Ishikawa (cell line): ENCODE data around the gene TAOK2.

Source experiments
- CEBPB ChIP-seq: IDR thresholded peaks from 2 replicates; pipeline ENCODE4 v1.6.1; 2012
- CREB1 ChIP-seq: IDR thresholded peaks from 2 replicates; pipeline ENCODE4 v1.6.1; 2012; ENCODE audit warnings: low read depth
- EGR1 ChIP-seq: IDR thresholded peaks from 2 replicates; pipeline ENCODE4 v1.6.1; 2012
- EP300 ChIP-seq: IDR thresholded peaks from 2 replicates; pipeline ENCODE4 v1.6.1; 2012; ENCODE audit warnings: borderline replicate concordance
- FOXM1 ChIP-seq: IDR thresholded peaks from 2 replicates; pipeline ENCODE4 v1.6.1; 2012; ENCODE audit warnings: low read depth, borderline replicate concordance
- NFIC ChIP-seq: IDR thresholded peaks from 2 replicates; pipeline ENCODE4 v1.6.1; 2012
- RAD21 ChIP-seq: IDR thresholded peaks from 2 replicates; pipeline ENCODE4 v1.6.1; 2012; ENCODE audit warnings: low read depth
- TAF1 ChIP-seq: IDR thresholded peaks from 2 replicates; pipeline ENCODE4 v1.6.1; 2012; ENCODE audit warnings: low read depth, mild to moderate bottlenecking
- TCF12 ChIP-seq: IDR thresholded peaks from 2 replicates; pipeline ENCODE4 v1.6.1; 2012; ENCODE audit warnings: low read depth
- TEAD4 ChIP-seq: IDR thresholded peaks from 2 replicates; pipeline ENCODE4 v1.6.1; 2012
- YY1 ChIP-seq: IDR thresholded peaks from 2 replicates; pipeline ENCODE4 v1.6.1; 2012; ENCODE audit warnings: low read depth
- ZBTB7A ChIP-seq: IDR thresholded peaks from 2 replicates; pipeline ENCODE4 v1.6.1; 2012; ENCODE audit warnings: low read depth
- TF ChIP-seq, protein P1 (sequence below): IDR thresholded peaks from 2 replicates; pipeline ENCODE4 v1.6.1; 2012; ENCODE audit warnings: low read depth, mild to moderate bottlenecking
- TF ChIP-seq, protein P2 (sequence below): IDR thresholded peaks from 2 replicates; pipeline ENCODE4 v1.6.1; 2012
- TF ChIP-seq, protein P3 (sequence below): IDR thresholded peaks from 2 replicates; pipeline ENCODE4 v1.6.1; 2012

TAOK2 gene

DNA sequence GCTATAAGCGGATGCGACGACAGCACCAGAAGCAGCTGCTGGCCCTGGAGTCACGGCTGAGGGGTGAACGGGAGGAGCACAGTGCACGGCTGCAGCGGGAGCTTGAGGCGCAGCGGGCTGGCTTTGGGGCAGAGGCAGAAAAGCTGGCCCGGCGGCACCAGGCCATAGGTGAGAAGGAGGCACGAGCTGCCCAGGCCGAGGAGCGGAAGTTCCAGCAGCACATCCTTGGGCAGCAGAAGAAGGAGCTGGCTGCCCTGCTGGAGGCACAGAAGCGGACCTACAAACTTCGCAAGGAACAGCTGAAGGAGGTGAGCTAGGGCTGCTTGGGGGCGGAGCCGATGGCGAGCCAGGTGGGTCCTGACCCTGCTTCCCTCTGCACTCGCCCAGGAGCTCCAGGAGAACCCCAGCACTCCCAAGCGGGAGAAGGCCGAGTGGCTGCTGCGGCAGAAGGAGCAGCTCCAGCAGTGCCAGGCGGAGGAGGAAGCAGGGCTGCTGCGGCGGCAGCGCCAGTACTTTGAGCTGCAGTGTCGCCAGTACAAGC, 11.7 kb downstream of the TAOK2 start:
- TF ChIP-seq TCF12 (no peak), TAF1 (no peak), YY1 (no peak), CREB1 (no peak), NFIC (no peak), ZBTB7A (no peak), CEBPB (no peak), EGR1 (no peak), EP300 (no peak), FOXM1 (no peak), RAD21 (no peak), TEAD4 (no peak)
- TF ChIP-seq, protein P1, sequence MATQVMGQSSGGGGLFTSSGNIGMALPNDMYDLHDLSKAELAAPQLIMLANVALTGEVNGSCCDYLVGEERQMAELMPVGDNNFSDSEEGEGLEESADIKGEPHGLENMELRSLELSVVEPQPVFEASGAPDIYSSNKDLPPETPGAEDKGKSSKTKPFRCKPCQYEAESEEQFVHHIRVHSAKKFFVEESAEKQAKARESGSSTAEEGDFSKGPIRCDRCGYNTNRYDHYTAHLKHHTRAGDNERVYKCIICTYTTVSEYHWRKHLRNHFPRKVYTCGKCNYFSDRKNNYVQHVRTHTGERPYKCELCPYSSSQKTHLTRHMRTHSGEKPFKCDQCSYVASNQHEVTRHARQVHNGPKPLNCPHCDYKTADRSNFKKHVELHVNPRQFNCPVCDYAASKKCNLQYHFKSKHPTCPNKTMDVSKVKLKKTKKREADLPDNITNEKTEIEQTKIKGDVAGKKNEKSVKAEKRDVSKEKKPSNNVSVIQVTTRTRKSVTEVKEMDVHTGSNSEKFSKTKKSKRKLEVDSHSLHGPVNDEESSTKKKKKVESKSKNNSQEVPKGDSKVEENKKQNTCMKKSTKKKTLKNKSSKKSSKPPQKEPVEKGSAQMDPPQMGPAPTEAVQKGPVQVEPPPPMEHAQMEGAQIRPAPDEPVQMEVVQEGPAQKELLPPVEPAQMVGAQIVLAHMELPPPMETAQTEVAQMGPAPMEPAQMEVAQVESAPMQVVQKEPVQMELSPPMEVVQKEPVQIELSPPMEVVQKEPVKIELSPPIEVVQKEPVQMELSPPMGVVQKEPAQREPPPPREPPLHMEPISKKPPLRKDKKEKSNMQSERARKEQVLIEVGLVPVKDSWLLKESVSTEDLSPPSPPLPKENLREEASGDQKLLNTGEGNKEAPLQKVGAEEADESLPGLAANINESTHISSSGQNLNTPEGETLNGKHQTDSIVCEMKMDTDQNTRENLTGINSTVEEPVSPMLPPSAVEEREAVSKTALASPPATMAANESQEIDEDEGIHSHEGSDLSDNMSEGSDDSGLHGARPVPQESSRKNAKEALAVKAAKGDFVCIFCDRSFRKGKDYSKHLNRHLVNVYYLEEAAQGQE, result no peak
- TF ChIP-seq, protein P2, sequence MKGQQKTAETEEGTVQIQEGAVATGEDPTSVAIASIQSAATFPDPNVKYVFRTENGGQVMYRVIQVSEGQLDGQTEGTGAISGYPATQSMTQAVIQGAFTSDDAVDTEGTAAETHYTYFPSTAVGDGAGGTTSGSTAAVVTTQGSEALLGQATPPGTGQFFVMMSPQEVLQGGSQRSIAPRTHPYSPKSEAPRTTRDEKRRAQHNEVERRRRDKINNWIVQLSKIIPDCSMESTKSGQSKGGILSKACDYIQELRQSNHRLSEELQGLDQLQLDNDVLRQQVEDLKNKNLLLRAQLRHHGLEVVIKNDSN, result no peak
- TF ChIP-seq, protein P3, sequence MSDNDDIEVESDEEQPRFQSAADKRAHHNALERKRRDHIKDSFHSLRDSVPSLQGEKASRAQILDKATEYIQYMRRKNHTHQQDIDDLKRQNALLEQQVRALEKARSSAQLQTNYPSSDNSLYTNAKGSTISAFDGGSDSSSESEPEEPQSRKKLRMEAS, result no peak

DNA sequence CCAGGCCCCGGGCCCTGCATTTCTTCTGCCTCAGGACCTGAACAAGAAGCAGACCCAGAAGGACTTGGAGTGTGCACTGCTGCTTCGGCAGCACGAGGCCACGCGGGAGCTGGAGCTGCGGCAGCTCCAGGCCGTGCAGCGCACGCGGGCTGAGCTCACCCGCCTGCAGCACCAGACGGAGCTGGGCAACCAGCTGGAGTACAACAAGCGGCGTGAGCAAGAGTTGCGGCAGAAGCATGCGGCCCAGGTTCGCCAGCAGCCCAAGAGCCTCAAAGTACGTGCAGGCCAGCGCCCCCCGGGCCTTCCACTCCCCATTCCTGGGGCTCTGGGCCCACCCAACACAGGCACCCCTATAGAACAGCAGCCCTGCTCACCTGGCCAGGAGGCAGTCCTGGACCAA, 12.6 kb downstream of the TAOK2 start:
- TF ChIP-seq RAD21 (no peak), TCF12 (no peak), EGR1 (no peak), TAF1 (no peak), CREB1 (no peak), ZBTB7A (no peak), TEAD4 (no peak), NFIC (no peak), EP300 (no peak), YY1 (no peak), FOXM1 (no peak), CEBPB (no peak)
- TF ChIP-seq, protein P1, result no peak
- TF ChIP-seq, protein P3, result no peak
- TF ChIP-seq, protein P2, result no peak

DNA sequence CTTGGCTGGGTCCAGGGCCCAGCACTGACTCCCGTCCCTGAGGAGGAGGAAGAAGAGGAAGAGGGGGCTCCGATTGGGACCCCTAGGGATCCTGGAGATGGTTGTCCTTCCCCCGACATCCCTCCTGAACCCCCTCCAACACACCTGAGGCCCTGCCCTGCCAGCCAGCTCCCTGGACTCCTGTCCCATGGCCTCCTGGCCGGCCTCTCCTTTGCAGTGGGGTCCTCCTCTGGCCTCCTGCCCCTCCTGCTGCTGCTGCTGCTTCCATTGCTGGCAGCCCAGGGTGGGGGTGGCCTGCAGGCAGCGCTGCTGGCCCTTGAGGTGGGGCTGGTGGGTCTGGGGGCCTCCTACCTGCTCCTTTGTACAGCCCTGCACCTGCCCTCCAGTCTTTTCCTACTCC, 13.3 kb downstream of the TAOK2 start:
- TF ChIP-seq EP300, result no peak
- TF ChIP-seq, protein P2, result no peak
- TF ChIP-seq, protein P1, result no peak

DNA sequence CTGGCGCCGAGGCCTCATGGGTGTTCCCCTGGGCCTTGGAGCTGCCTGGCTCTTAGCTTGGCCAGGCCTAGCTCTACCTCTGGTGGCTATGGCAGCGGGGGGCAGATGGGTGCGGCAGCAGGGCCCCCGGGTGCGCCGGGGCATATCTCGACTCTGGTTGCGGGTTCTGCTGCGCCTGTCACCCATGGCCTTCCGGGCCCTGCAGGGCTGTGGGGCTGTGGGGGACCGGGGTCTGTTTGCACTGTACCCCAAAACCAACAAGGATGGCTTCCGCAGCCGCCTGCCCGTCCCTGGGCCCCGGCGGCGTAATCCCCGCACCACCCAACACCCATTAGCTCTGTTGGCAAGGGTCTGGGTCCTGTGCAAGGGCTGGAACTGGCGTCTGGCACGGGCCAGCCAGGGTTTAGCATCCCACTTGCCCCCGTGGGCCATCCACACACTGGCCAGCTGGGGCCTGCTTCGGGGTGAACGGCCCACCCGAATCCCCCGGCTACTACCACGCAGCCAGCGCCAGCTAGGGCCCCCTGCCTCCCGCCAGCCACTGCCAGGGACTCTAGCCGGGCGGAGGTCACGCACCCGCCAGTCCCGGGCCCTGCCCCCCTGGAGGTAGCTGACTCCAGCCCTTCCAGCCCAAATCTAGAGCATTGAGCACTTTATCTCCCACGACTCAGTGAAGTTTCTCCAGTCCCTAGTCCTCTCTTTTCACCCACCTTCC, 13.9 kb downstream of the TAOK2 start:
- TF ChIP-seq CREB1, result no peak
- TF ChIP-seq, protein P2, result no peak
- no peak for TF ChIP-seq TAF1
- TF ChIP-seq YY1, result no peak
- TF ChIP-seq NFIC, result no peak
- no peak for TF ChIP-seq ZBTB7A
- TF ChIP-seq EGR1, result no peak
